Measurements from ENCODE around the gene SEC23B.

GRCh38 chr20:18553746-18554145, 46.0 kb downstream of the SEC23B start:
- TF ChIP-seq, protein P1, sequence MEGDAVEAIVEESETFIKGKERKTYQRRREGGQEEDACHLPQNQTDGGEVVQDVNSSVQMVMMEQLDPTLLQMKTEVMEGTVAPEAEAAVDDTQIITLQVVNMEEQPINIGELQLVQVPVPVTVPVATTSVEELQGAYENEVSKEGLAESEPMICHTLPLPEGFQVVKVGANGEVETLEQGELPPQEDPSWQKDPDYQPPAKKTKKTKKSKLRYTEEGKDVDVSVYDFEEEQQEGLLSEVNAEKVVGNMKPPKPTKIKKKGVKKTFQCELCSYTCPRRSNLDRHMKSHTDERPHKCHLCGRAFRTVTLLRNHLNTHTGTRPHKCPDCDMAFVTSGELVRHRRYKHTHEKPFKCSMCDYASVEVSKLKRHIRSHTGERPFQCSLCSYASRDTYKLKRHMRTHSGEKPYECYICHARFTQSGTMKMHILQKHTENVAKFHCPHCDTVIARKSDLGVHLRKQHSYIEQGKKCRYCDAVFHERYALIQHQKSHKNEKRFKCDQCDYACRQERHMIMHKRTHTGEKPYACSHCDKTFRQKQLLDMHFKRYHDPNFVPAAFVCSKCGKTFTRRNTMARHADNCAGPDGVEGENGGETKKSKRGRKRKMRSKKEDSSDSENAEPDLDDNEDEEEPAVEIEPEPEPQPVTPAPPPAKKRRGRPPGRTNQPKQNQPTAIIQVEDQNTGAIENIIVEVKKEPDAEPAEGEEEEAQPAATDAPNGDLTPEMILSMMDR (IDR thresholded peaks at IDR 0.05), result no peak
- TF ChIP-seq POLR2A (IDR thresholded peaks at IDR 0.05) (no peak), POLR2AphosphoS5 (IDR thresholded peaks at IDR 0.05) (no peak)

Measured in upper lobe of left lung (tissue), 4 donors.